ENCODE results near the gene PPIA.
"Not testable (repeated sequence)": the region's sequence is repeated elsewhere in the genome, so short reads cannot be mapped to it uniquely, and the experiment has no call there.

Gene PPIA

DNA sequence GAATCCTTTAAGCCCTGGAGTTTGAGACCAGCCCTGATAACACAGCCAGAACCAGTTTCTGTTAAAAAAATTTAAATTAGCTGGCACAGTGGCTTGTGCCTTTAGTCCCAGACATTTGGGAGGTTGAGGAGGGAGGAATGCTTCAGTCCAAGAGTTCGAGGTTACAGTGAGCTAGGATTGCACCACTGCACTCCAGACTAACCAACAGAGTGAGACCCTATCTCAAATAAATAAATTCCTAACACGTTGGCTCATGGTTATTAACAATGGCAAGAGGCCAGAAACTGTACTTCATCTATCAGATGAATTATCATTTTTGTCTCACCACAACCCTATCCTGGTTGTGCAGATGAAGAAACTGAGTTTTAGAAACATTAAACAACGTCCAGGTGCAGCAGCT, 2.1 kb upstream of the PPIA start:
- H3K4me3 Mint-ChIP-seq, result no peak overlapping the region
- no peak overlapping the region for H3K27ac Mint-ChIP-seq
- H3K27me3 Mint-ChIP-seq, result no peaks in the 10 kb centered on the region
- ATAC-seq (no peak), DNase-seq (no peak)
- peaks cover 13% of the 10 kb centered on the region for H3K4me1 Mint-ChIP-seq
- H3K9me3 Mint-ChIP-seq, result no peaks in the 10 kb centered on the region

DNA sequence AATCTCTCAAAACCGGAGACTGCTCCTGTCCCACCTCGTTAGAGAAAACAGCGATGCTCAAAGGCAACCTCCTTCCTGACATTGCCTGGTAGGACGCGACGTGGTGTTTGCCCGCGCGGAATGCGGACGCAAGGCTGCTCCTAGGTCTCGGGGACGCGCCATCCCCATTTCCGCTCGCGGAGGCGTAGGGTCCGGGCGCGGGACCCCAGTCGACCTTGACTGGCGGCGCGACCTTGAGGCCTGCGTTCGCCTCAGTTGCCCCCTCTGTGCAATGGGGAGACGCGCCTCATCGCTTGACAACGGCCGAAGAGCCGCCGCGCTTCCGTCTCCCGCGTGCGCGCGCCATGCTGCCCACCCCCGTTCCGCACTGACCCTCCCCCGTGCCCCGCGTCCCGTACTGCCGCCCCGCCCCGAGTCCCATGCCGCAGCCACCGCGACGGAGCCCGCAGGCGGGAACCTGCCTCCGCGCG, 412 bp upstream of the PPIA start:
- Mint-ChIP-seq H3K4me3 (peak overlapping the region; percentile 91 to 97), H3K4me1 (peaks cover 27% of the 10 kb centered on the region), H3K27ac (peak overlapping the region; percentile 97 to 100), H3K27me3 (no peaks in the 10 kb centered on the region), H3K9me3 (no peaks in the 10 kb centered on the region)
- no peak for DNase-seq
- ATAC-seq, result peak; percentile 60

DNA sequence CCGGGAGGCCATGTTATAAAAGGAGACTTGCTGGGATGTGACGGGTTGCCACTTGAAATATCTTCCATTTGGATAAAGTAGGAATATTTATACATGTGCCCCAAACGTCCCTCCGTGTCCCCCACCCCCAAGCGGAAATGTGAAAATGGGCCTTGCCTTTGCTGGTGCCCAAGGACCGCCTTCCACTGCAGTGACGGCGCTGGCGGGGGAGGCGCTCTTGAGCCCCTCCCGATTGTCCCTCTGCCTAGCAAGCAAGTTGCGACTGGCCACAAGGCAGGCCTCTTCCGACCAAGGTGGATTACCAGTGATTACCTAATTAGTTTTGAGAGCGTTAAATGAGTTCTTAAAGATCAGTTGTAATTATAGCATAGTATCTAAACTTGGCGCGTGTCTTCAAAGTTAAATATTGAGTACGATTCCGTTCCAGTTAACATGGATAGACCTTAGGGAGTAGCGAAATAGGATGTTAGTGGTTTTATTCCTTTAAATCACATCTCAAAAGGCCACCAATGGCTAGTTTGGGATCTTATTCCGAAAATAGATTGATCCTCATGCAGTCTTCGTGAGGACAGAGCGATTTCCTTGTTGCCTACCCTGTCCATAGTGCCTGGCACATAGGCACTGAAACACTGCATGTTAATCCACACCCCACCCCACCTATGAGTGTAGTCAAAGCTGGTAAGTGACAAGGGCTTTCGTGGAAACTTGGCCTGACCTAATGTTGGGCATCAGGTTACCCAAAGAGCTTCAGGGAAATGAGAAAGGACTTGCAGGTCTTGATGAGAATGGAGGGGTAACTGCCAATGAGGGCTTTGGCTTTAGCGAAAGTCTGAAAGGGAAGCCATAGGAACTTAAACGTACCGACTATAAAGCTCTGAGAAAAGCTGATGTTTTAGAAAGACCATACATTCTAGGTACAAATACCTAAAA, 1.1 kb downstream of the PPIA start:
- H3K4me3 Mint-ChIP-seq, result peak overlapping the region; percentile 91 to 97
- peak; percentile 65 for ATAC-seq
- peak; percentile 78 to 87 for DNase-seq
- peak overlapping the region; percentile 98 to 100 for H3K27ac Mint-ChIP-seq
- H3K9me3 Mint-ChIP-seq, result no peaks in the 10 kb centered on the region
- peaks cover 36% of the 10 kb centered on the region for H3K4me1 Mint-ChIP-seq
- no peaks in the 10 kb centered on the region for H3K27me3 Mint-ChIP-seq

DNA sequence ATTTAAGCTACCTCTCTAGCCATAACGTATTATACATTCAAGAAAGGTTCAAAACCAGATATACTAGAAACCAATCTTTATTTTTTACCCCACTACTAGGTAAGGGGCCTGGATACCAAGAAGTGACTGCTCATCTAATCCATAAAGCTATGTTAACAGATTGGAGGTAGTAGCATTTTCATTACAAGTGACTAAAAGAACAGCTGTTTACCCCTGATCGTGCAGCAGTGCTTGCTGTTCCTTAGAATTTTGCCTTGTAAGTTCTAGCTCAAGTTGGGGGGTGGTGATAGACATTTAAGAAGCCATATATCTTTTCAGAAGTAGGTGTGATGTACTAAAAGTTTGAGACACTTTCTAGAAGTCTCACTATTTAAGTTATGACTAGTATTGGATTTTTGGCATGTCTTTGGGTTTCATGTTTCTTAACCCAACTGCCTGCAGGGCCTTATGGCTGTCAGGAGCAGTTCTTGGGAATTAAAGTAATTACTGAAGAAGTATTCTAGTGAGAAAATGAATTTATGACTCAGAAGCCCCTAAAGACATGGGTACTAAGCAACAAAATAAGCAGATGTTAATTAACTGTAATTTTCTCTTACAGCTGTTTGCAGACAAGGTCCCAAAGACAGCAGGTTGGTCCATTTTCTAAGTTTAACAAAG, 2.3 kb downstream of the PPIA start:
- H3K27ac Mint-ChIP-seq, result peak overlapping the region; percentile 54 to 61
- ATAC-seq (no peak), DNase-seq (no peak)
- peaks cover 36% of the 10 kb centered on the region for H3K4me1 Mint-ChIP-seq
- H3K9me3 Mint-ChIP-seq, result no peaks in the 10 kb centered on the region
- H3K4me3 Mint-ChIP-seq, result peak overlapping the region; percentile 91 to 97
- H3K27me3 Mint-ChIP-seq, result no peaks in the 10 kb centered on the region

DNA sequence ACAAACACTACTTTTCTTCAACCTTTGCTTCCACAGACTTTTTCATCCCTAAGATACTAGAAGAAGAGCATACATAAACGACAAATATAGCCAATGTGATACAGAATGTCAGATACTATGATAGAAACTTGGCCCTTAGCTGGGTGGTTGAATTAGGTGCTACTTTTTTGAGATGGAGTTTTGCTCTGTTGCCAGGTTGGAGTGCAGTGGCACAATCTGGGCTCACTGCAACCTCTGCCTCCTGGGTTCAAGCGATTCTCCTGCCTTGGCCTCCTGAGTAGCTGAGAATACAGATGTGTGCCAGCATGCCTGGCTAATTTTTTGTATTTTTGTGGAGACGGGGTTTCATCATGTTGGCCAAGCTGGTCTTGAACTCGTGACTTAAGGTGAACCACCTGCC, 3.5 kb downstream of the PPIA start:
- H3K4me3 Mint-ChIP-seq, result peak overlapping the region in 1 of 2 donors; percentile 15
- DNase-seq (no peak), ATAC-seq (no peak)
- no peaks in the 10 kb centered on the region for H3K9me3 Mint-ChIP-seq
- peaks cover 36% of the 10 kb centered on the region for H3K4me1 Mint-ChIP-seq
- no peaks in the 10 kb centered on the region for H3K27me3 Mint-ChIP-seq
- H3K27ac Mint-ChIP-seq, result peak overlapping the region in 1 of 2 donors; percentile 61

DNA sequence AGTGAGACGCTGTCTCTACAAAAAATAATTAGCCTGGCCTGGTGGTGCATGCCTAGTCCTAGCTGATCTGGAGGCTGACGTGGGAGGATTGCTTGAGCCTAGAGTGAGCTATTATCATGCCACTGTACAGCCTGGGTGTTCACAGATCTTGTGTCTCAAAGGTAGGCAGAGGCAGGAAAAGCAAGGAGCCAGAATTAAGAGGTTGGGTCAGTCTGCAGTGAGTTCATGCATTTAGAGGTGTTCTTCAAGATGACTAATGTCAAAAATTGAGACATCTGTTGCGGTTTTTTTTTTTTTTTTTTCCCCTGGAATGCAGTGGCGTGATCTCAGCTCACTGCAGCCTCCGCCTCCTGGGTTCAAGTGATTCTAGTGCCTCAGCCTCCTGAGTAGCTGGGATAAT, 5.4 kb downstream of the PPIA start:
- Mint-ChIP-seq H3K9me3 (no peaks in the 10 kb centered on the region), H3K4me3 (no peak overlapping the region), H3K27me3 (no peaks in the 10 kb centered on the region), H3K4me1 (peaks cover 36% of the 10 kb centered on the region), H3K27ac (no peak overlapping the region)
- no peak for DNase-seq
- no peak for ATAC-seq

DNA sequence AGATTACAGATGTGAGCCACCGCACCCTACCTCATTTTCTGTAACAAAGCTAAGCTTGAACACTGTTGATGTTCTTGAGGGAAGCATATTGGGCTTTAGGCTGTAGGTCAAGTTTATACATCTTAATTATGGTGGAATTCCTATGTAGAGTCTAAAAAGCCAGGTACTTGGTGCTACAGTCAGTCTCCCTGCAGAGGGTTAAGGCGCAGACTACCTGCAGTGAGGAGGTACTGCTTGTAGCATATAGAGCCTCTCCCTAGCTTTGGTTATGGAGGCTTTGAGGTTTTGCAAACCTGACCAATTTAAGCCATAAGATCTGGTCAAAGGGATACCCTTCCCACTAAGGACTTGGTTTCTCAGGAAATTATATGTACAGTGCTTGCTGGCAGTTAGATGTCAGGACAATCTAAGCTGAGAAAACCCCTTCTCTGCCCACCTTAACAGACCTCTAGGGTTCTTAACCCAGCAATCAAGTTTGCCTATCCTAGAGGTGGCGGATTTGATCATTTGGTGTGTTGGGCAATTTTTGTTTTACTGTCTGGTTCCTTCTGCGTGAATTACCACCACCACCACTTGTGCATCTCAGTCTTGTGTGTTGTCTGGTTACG, 6.0 kb downstream of the PPIA start:
- Mint-ChIP-seq H3K27me3 (no peaks in the 10 kb centered on the region), H3K9me3 (no peaks in the 10 kb centered on the region), H3K4me1 (peaks cover 30% of the 10 kb centered on the region), H3K27ac (no peak overlapping the region), H3K4me3 (no peak overlapping the region)
- no peak for DNase-seq
- ATAC-seq, result no peak

DNA sequence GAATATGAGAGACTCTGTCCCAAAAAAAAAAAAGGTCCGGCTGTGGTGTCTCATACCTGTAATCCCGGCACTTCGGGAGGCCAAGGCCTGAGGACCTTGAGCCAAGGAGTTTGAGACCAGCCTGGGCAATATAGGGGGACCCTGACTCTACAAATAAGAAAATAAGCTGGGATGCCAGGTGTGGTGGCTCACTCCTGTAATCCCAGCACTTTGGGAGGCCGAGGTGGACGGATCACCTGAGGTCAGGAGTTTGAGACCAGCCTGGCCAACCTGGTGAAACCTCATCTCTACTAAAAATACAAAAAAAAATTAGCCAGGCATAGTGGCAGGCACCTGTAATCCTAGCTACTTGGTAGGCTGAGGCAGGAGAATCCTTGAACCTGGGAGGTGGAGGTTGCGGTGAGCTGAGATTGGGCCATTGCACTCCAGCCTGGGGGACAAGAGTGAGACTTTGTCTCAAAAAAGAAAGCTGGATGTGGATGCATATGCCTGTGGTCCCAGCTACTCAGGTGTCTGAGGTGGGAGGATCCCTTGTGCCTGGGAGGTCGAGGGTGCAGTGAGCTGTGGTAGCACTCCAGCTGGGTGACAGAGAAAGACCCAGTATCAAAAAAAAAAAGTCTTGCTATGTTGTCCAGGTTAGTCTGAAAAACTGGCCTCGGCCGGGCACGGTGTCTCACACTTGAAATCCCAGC, 7.5 kb downstream of the PPIA start:
- H3K27me3 Mint-ChIP-seq, result not testable (repeated sequence)
- ATAC-seq, result peak; percentile 16

DNA sequence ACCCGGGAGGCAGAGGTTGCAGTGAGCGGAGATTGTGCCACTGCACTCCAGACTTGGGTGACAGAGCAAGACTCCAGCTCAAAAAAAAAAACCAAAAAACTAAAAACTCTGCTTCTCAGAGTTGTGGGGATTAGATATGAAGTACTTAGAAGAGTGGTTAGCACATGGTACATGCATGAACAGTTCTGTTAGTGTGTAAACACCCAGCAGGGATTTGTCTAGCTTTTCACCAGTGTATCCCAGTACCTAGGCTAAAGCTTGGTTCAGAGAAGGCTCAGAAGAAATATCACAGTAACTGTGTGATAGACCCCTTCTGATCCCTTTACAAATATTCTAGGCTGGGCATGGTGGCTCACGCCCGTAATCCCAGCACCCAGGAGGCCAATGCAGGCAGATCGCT, 9.5 kb downstream of the PPIA start:
- peak; percentile 44 for ATAC-seq
- no peaks in the 10 kb centered on the region for H3K27me3 Mint-ChIP-seq
- no peak overlapping the region for H3K27ac Mint-ChIP-seq
- no peaks in the 10 kb centered on the region for H3K9me3 Mint-ChIP-seq
- no peak overlapping the region for H3K4me3 Mint-ChIP-seq
- peaks cover 9% of the 10 kb centered on the region for H3K4me1 Mint-ChIP-seq
- no peak for DNase-seq

More for the DNA sequence above, 7.5 kb downstream of the PPIA start:
- peaks cover 23% of the 10 kb centered on the region for H3K4me1 Mint-ChIP-seq
- not testable (repeated sequence) for H3K27ac Mint-ChIP-seq, H3K9me3 Mint-ChIP-seq, H3K4me3 Mint-ChIP-seq, DNase-seq

DNA sequence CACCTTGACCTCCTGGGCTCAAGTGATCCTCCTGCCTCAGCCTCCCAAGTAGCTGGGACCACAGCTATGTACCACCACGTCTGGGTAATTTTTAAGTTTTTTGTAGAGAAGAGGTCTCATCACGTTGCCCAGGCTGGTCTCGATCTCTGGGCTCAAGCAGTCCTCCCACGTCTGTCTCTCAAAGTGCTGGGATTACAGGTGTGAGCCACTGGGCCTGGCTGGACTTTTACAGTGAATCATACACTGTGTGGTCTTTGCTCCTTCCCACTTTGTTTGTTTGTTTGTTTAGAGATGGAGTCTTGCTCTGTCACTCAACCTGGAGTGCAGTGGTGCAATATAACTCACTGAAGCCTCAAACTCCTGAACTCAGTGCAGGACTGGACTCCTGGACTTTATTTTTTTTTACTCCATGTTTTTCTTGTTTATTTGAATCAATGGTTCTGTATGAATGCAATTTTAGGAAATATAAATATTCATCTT, 12.5 kb downstream of the PPIA start:
- Mint-ChIP-seq H3K27ac (peak overlapping the region in 1 of 2 donors; percentile 36), H3K27me3 (no peaks in the 10 kb centered on the region), H3K9me3 (no peaks in the 10 kb centered on the region), H3K4me3 (no peak overlapping the region), H3K4me1 (no peaks in the 10 kb centered on the region)
- DNase-seq, result no peak
- ATAC-seq, result no peak

DNA sequence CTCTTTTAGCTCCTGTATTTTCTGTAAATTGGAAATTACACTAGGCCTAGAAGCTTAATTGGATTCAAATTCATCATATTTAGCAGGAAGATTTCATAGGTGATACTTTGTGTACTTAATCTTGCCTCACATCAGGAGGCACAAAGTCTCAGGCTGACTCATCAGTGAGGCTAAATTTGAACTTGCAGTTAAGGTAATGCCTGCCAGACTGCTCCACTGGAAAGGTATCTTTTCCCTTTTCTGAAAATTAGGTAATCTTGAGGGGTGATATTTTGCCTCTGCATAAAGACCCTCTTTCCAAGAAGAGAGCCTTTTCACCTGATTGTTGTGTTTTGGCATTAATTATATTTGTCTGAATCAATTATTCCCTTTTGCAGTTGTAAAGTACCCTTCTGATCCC, 14.6 kb downstream of the PPIA start:
- Mint-ChIP-seq H3K9me3 (no peaks in the 10 kb centered on the region), H3K4me1 (no peaks in the 10 kb centered on the region), H3K27me3 (no peaks in the 10 kb centered on the region), H3K4me3 (no peak overlapping the region), H3K27ac (no peak overlapping the region)
- no peak for DNase-seq
- no peak for ATAC-seq

DNA sequence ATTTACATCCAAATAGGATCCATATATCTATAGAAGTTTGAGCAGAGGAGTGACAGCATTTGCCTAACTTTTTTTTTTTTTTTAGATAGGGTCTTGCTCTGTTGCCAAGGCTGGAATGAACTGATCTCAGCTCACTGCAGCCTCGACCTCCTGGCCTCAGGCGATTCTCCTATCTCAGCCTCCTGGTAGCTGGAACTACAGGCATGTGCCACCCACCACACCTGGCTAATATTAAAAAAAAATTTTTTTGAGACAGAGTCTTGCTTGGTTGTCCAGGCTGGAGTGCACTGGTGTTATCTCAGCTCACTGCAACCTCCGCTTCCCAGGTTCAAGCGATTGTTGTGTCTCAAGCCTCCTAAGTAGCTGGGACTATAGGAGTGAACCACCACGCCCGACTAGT, 15.1 kb downstream of the PPIA start:
- no peaks in the 10 kb centered on the region for H3K27me3 Mint-ChIP-seq
- ATAC-seq (no peak), DNase-seq (no peak)
- H3K9me3 Mint-ChIP-seq, result no peaks in the 10 kb centered on the region
- H3K27ac Mint-ChIP-seq, result no peak overlapping the region
- no peak overlapping the region for H3K4me3 Mint-ChIP-seq
- H3K4me1 Mint-ChIP-seq, result no peaks in the 10 kb centered on the region

DNA sequence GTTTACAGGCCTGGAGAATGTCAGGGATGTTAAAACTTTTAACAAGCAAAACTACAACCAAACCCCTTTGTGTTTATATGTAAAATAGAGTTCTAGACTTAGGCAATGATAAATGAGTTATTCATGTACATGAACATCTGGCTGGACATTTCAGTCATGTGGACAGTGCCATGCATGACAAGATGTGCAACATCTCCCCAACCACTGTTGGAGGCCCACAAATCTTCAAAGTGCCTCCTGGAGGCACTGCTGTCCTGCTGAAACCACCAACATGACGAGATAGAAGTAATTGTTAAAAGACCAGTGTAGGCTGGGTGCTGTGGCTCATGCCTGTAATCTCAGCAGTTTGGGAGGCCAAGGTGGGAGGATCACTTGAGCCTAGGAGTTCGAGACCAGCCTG, 18.4 kb downstream of the PPIA start:
- ATAC-seq, result peak; percentile 72
- H3K9me3 Mint-ChIP-seq, result no peaks in the 10 kb centered on the region
- no peak overlapping the region for H3K27ac Mint-ChIP-seq
- no peak for DNase-seq
- no peaks in the 10 kb centered on the region for H3K27me3 Mint-ChIP-seq
- no peaks in the 10 kb centered on the region for H3K4me1 Mint-ChIP-seq
- H3K4me3 Mint-ChIP-seq, result no peak overlapping the region

DNA sequence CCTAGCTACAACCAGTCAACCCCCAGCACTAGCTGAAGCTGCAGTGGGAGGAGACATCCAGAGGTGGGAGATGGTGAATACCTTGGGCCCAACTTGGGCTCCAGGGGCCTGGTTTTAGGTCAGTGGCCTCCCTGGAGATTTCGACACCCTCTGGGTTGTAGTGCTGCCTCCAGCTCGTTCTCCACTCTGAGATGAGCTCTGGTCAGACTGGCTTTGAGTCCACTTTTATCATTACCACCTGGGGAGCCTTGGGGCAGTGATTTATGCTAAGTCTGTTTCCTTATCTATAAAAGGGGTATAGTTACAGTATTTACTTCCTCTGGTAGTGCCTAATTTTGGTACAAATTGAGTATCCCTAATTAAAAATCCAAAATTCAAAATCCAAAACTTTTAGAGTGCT, 22.8 kb downstream of the PPIA start:
- DNase-seq, result no peak
- Mint-ChIP-seq H3K4me3 (no peak overlapping the region), H3K27me3 (no peaks in the 10 kb centered on the region), H3K4me1 (no peaks in the 10 kb centered on the region), H3K27ac (no peak overlapping the region), H3K9me3 (no peaks in the 10 kb centered on the region)
- ATAC-seq, result no peak

DNA sequence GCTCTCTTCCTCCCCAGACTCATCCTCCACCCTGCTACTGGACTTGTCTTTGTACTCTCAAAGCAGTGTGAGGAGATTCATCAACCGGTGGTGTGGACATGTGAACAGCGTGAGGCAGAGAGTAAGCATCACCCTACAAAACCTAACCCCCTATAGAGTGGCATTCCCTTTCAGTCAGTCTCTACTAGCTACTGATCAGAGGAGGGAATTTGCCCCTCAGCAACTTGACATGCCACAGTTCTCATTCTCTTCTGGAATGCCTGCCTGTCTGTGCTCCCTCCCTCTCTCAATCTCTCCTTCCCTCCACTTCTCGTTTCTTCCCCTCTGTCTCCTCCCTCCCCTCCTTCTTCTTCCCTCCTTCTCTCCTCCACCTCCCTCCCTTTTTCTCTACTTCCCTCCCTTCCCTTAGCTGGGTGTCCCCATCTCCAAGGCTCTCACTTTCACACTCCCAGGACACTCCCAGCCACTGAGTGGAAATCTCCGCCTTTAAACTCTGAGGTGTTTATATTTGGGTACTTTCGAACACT, 26.8 kb downstream of the PPIA start:
- no peaks in the 10 kb centered on the region for H3K9me3 Mint-ChIP-seq
- H3K27ac Mint-ChIP-seq, result peak overlapping the region; percentile 28 to 81
- no peak for DNase-seq
- peak; percentile 43 for ATAC-seq
- no peak overlapping the region for H3K4me3 Mint-ChIP-seq
- H3K4me1 Mint-ChIP-seq, result peaks cover 20% of the 10 kb centered on the region
- no peaks in the 10 kb centered on the region for H3K27me3 Mint-ChIP-seq
